ENCODE measurements around the gene TET3. TPM values are rescaled to one million over a fixed set of nuclear protein-coding genes. Genes with fewer than 3 reads are reported as not detected.

TET3 gene
- total RNA-seq, 1 donor from 2014 or later, result 23.6 TPM

DNA sequence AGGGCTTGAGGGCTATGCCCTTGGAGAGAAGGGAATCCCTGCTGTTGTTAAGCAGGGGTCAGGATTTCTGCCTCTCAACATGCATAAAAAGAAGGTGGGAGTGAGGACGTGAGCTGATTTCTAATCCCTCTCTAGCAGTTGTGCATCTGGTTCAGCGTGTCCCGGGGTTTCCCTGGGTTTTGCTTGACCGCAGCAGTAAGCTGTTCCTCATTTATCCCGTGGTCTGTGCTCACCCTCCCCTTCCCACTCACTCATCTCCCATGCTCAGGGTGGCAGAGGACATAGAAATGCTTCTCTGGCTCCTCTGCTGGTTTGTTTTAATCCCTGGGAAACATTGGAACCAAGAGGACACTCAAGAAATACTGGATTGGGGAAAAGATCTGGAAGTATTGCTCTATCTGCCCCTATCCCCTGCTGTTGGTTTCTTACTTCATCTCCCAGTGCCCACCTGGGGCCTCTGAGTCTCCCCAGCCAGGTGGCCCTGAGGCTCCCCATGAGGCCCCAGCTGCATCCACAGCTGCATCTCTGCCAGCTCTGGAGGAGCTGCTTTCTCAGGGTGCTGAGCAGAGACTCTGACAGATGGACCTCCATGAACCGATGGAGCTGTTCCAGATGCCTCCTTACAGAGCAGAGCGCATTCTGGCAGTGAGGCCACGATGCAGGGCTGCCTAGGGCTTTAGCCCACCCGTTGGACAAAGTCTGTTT lies 36.1 kb downstream of the TET3 start:
- Mint-ChIP-seq H3K36me3 (ENCODE audit: low read depth) (peaks cover 10% of the 10 kb centered on the region), H3K9me3 (no peaks in the 10 kb centered on the region), H3K4me3 (ENCODE audit: low read depth) (no peak overlapping the region), H3K4me1 (ENCODE audit: low read depth) (peaks cover 35% of the 10 kb centered on the region), H3K27me3 (ENCODE audit: low read depth) (no peaks in the 10 kb centered on the region), H3K27ac (no peak overlapping the region)
- no peak for DNase-seq (ENCODE audit: low spot score)
- intact Hi-C loops (cut with micrococcal nuclease), result no loop called here

DNA sequence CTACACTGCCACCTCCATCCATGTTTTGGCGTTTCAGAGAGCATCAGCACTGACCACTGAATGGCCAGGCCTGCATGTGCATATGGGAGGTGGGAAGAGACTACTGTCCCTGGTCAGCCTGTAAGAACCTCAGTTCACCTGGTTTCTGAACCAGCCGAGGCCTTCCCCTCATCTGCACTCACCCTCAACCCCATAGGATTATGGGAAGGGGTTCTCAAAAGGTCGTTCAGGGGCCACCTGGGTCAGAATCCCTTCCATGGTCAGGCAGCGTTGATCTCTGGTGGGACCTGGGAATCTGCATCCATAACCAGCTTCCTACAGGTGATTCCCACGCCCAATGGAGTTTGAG lies 36.7 kb downstream of the TET3 start:
- intact Hi-C loops (cut with micrococcal nuclease), result no loop called here
- no peaks in the 10 kb centered on the region for H3K9me3 Mint-ChIP-seq
- peak overlapping the region; percentile 58 for H3K27ac Mint-ChIP-seq
- H3K36me3 Mint-ChIP-seq (ENCODE audit: low read depth), result peaks cover 10% of the 10 kb centered on the region
- DNase-seq (ENCODE audit: low spot score), result no peak
- H3K4me3 Mint-ChIP-seq (ENCODE audit: low read depth), result no peak overlapping the region
- H3K27me3 Mint-ChIP-seq (ENCODE audit: low read depth), result no peaks in the 10 kb centered on the region
- peaks cover 38% of the 10 kb centered on the region for H3K4me1 Mint-ChIP-seq (ENCODE audit: low read depth)

GRCh38 chr2:74024216-74024615 lies 39.5 kb downstream of the TET3 start:
- peaks cover 4% of the 10 kb centered on the region for H3K9me3 Mint-ChIP-seq
- DNase-seq (ENCODE audit: low spot score), result no peak
- intact Hi-C loops (cut with micrococcal nuclease), result no loop called here
- H3K27ac Mint-ChIP-seq, result no peak overlapping the region
- H3K4me1 Mint-ChIP-seq (ENCODE audit: low read depth), result peaks cover 40% of the 10 kb centered on the region
- no peak overlapping the region for H3K4me3 Mint-ChIP-seq (ENCODE audit: low read depth)
- peaks cover 20% of the 10 kb centered on the region for H3K36me3 Mint-ChIP-seq (ENCODE audit: low read depth)
- H3K27me3 Mint-ChIP-seq (ENCODE audit: low read depth), result no peaks in the 10 kb centered on the region

DNA sequence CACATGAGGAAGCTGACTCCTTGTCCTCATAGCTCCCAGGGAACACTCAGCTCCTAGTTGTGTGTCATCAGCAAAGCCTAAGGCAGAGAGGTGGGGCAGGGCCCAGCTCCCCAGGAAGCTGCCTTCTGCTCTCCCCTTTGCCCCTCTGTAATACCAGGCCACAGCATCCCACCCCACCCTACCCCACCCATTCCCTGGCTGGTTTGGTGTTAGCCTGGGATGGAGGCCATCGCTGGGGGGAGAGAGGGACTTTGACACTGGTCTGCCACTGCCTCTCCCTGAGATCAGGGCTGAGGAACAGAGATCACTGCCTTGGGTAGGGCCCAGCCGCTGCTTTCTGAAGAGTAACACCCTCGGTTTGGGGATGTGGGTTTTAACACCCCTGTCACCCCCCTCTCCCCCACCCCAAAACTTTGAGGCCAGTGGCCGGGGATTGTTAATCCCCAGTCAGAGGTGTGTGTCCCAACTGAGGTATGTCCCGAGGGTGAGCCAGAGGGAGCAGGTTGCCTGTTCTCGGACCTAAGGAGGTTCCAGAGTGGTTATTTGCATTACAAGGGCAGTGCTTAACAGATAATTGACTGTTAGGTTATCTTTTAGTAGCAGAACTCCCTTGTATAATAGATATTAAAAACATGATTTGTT lies 41.4 kb downstream of the TET3 start:
- Mint-ChIP-seq H3K36me3 (ENCODE audit: low read depth) (peaks cover 21% of the 10 kb centered on the region), H3K9me3 (peaks cover 4% of the 10 kb centered on the region), H3K4me3 (ENCODE audit: low read depth) (no peak overlapping the region), H3K4me1 (ENCODE audit: low read depth) (peaks cover 53% of the 10 kb centered on the region), H3K27ac (no peak overlapping the region), H3K27me3 (ENCODE audit: low read depth) (no peaks in the 10 kb centered on the region)
- intact Hi-C loops (cut with micrococcal nuclease), result no loop called here
- no peak for DNase-seq (ENCODE audit: low spot score)

GRCh38 chr2:74026687-74027241 lies 42.1 kb downstream of the TET3 start:
- Mint-ChIP-seq H3K27ac (peak overlapping the region; percentile 63), H3K4me1 (ENCODE audit: low read depth) (peaks cover 53% of the 10 kb centered on the region), H3K4me3 (ENCODE audit: low read depth) (peak overlapping the region; percentile 49), H3K27me3 (ENCODE audit: low read depth) (no peaks in the 10 kb centered on the region), H3K9me3 (peaks cover 4% of the 10 kb centered on the region), H3K36me3 (ENCODE audit: low read depth) (peaks cover 20% of the 10 kb centered on the region)
- no peak for DNase-seq (ENCODE audit: low spot score)
- intact Hi-C loops (cut with micrococcal nuclease), result no loop called here

DNA sequence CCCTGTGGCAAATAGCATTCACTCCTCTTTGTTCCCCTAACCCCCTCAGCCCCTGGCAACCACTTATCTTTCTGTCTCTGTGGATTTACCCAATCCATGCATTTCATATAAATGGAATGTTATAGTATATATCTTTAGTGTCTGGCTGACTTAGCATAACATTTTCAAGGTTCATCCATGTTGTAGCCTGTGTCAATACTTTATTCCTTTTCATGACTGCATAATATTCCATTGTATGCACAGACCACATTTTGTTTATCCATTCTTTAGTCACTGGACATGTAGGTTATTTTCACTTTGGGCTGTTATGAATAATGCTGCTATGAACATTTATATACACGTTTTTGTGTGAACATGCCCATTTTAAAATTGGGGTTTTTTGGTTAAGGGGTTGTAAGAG lies 42.8 kb downstream of the TET3 start:
- Mint-ChIP-seq H3K27ac (no peak overlapping the region), H3K36me3 (ENCODE audit: low read depth) (peaks cover 17% of the 10 kb centered on the region)

DNA sequence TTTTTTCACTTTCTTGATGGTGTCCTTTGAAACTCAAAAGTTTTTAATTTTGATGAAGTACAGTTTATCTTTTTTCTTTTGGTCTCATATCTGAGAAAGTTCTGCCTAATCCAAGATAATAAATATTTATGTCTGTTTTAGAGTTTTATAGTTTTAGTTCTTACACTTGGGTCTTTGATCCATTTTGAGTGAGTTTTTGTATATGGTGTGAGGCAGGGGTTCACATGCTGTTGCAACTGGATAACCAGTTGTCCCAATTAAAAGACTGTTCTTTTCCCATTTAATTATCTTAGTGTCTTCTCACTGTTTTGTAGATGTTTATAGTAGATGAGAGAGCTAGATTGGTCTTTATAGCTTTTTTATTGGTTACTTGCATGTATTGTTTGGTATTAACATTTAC lies 43.6 kb downstream of the TET3 start:
- H3K9me3 Mint-ChIP-seq, result peaks cover 4% of the 10 kb centered on the region

More for the DNA sequence above, 42.8 kb downstream of the TET3 start:
- Mint-ChIP-seq H3K4me3 (ENCODE audit: low read depth) (no peak overlapping the region), H3K27me3 (ENCODE audit: low read depth) (no peaks in the 10 kb centered on the region), H3K4me1 (ENCODE audit: low read depth) (peaks cover 55% of the 10 kb centered on the region), H3K9me3 (peaks cover 4% of the 10 kb centered on the region)
- intact Hi-C loops (cut with micrococcal nuclease), result no loop called here
- no peak for DNase-seq (ENCODE audit: low spot score)

DNA sequence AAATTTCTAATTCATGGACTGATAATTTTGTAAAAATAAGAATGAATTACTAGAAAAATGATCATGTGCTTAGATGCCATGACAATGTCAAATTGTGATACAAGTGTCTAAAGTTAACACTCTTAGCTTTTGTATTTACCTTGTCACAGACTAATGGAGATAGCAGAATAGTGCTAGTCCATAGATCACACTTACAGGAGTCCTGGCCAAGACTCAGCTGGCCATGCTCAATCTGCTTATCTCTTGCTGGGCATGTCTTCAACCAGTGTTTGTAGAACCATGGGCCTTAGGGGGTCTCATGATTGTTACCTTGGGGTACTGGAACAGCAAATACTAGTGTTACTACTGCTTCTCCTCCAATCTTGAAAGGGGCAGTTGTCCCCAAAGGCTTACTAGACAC lies 44.0 kb downstream of the TET3 start:
- Mint-ChIP-seq H3K4me3 (ENCODE audit: low read depth) (no peak overlapping the region), H3K27ac (no peak overlapping the region), H3K4me1 (ENCODE audit: low read depth) (peaks cover 64% of the 10 kb centered on the region), H3K36me3 (ENCODE audit: low read depth) (peaks cover 17% of the 10 kb centered on the region), H3K9me3 (peaks cover 4% of the 10 kb centered on the region), H3K27me3 (ENCODE audit: low read depth) (no peaks in the 10 kb centered on the region)
- intact Hi-C loops (cut with micrococcal nuclease), result no loop called here
- no peak for DNase-seq (ENCODE audit: low spot score)

More for the DNA sequence above, 43.6 kb downstream of the TET3 start:
- peaks cover 17% of the 10 kb centered on the region for H3K36me3 Mint-ChIP-seq (ENCODE audit: low read depth)
- no peak for DNase-seq (ENCODE audit: low spot score)
- H3K4me3 Mint-ChIP-seq (ENCODE audit: low read depth), result no peak overlapping the region
- H3K27ac Mint-ChIP-seq, result no peak overlapping the region
- peaks cover 62% of the 10 kb centered on the region for H3K4me1 Mint-ChIP-seq (ENCODE audit: low read depth)
- no peaks in the 10 kb centered on the region for H3K27me3 Mint-ChIP-seq (ENCODE audit: low read depth)
- intact Hi-C loops (cut with micrococcal nuclease), result no loop called here

GRCh38 chr2:74029714-74030397 lies 45.1 kb downstream of the TET3 start:
- intact Hi-C loops (cut with micrococcal nuclease), result loop anchor here (5.0 kb wide), 2 partner anchors 43 to 103 kb away; partner anchors contain the start of gene DGUOK
- DNase-seq (ENCODE audit: low spot score), result no peak
- Mint-ChIP-seq H3K4me1 (ENCODE audit: low read depth) (peaks cover 61% of the 10 kb centered on the region), H3K9me3 (peaks cover 4% of the 10 kb centered on the region), H3K27me3 (ENCODE audit: low read depth) (no peaks in the 10 kb centered on the region), H3K4me3 (ENCODE audit: low read depth) (no peak overlapping the region), H3K36me3 (ENCODE audit: low read depth) (peaks cover 17% of the 10 kb centered on the region), H3K27ac (peak overlapping the region; percentile 78)

- peak overlapping the region; percentile 63 for H3K27ac Mint-ChIP-seq
- H3K27me3 Mint-ChIP-seq (ENCODE audit: low read depth), result no peaks in the 10 kb centered on the region
- DNase-seq (ENCODE audit: low spot score), result no peak
- intact Hi-C loops (cut with micrococcal nuclease), result loop anchor here (5.0 kb wide), 2 partner anchors 44 to 104 kb away; partner anchors contain the start of gene DGUOK
- peaks cover 4% of the 10 kb centered on the region for H3K9me3 Mint-ChIP-seq
- peaks cover 63% of the 10 kb centered on the region for H3K4me1 Mint-ChIP-seq (ENCODE audit: low read depth)
- H3K36me3 Mint-ChIP-seq (ENCODE audit: low read depth), result peaks cover 17% of the 10 kb centered on the region
- peak overlapping the region; percentile 42 for H3K4me3 Mint-ChIP-seq (ENCODE audit: low read depth)
Measured at GRCh38 chr2:74031221-74031620, 46.5 kb downstream of the TET3 start.

- no peak for DNase-seq (ENCODE audit: low spot score)
- no peaks in the 10 kb centered on the region for H3K27me3 Mint-ChIP-seq (ENCODE audit: low read depth)
- H3K4me1 Mint-ChIP-seq (ENCODE audit: low read depth), result peaks cover 66% of the 10 kb centered on the region
- H3K9me3 Mint-ChIP-seq, result peaks cover 4% of the 10 kb centered on the region
- peak overlapping the region; percentile 80 for H3K4me3 Mint-ChIP-seq (ENCODE audit: low read depth)
- H3K36me3 Mint-ChIP-seq (ENCODE audit: low read depth), result peaks cover 16% of the 10 kb centered on the region
- intact Hi-C loops (cut with micrococcal nuclease), result loop anchor here (5.0 kb wide), 2 partner anchors 45 to 105 kb away; partner anchors contain the start of gene DGUOK
- peak overlapping the region; percentile 85 for H3K27ac Mint-ChIP-seq
Measured at GRCh38 chr2:74031959-74032287, 47.2 kb downstream of the TET3 start.

DNA sequence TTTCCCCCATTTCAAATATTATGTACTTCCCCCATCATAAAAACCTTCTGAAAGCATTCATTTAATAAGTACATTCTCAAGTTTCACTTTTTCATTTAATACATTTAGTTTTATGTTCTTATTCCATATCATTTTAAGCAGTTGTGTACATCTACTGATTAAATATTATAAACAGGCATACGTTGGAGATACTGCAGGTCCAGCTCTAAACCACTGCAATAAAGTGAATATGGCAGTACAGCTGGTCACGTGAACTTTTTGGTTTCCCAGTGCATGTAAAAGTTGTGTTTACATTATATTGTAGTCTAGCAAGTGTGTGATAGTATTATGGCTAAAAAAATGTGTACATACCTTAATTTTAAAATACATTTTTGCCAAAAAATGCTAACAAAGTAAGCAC lies 48.7 kb downstream of the TET3 start:
- H3K9me3 Mint-ChIP-seq, result peaks cover 1% of the 10 kb centered on the region
- no peak for DNase-seq (ENCODE audit: low spot score)
- intact Hi-C loops (cut with micrococcal nuclease), result loop anchor here (5.0 kb wide), 2 partner anchors 46 to 106 kb away; partner anchors contain the start of gene DGUOK
- peak overlapping the region; percentile 85 for H3K27ac Mint-ChIP-seq
- H3K4me1 Mint-ChIP-seq (ENCODE audit: low read depth), result peaks cover 76% of the 10 kb centered on the region
- H3K4me3 Mint-ChIP-seq (ENCODE audit: low read depth), result peak overlapping the region; percentile 80
- H3K27me3 Mint-ChIP-seq (ENCODE audit: low read depth), result no peaks in the 10 kb centered on the region
- H3K36me3 Mint-ChIP-seq (ENCODE audit: low read depth), result peaks cover 6% of the 10 kb centered on the region

All from activated T-helper 2 cell treated with anti-CD3 and anti-CD28 coated beads, Interferon-gamma antibody, Interleukin-2, Interleukin-4, amounts not matched to agents 10 μg/mL and 5 μg/mL and 100 μg/mL, durations not matched to agents 14 hours and 24 hours and 36 hours (primary cell).